Brain microvascular endothelial cell (primary cell): ENCODE measurements around the gene CALY.
A peak's percentile ranks its signal among the peaks of the same experiment; 100 is the strongest.

Experiments
- DNase-seq: peaks from one replicate; pipeline ENCODE4 v3.0.0-alpha.2; 2020
- H3K27ac ChIP-seq: fragments of 250-450 bp; sonication (Bioruptor Pico); 2 replicates; pipeline ENCODE4 v1.5.1; 2020; ENCODE audit warnings: mild to moderate bottlenecking, moderate library complexity
- H3K27me3 ChIP-seq: fragments of 250-450 bp; sonication (Bioruptor Pico); replicated peaks from 2 replicates; pipeline ENCODE4 v1.5.1; 2020; ENCODE audit warnings: mild to moderate bottlenecking
- H3K36me3 ChIP-seq: fragments of 250-450 bp; sonication (Bioruptor Pico); replicated peaks from 2 replicates; pipeline ENCODE4 v1.5.1; 2020; ENCODE audit warnings: mild to moderate bottlenecking
- H3K4me3 ChIP-seq: 2 replicates; pipeline ENCODE4 v1.5.1; 2011; ENCODE audit warnings: low read depth, mild to moderate bottlenecking, control low read depth, low read length, moderate library complexity
- in situ Hi-C: cut with HindIII; loops from 2 replicates; pipeline ENCODE4 v1.10.0; 2017; ENCODE audit warnings: low sequenced_read_pairs, low pct_ligation_motif_present
- TF ChIP-seq, protein P1 (sequence below): IDR thresholded peaks from 2 replicates; pipeline ENCODE4 v1.5.1; 2011; ENCODE audit warnings: low read depth, mild to moderate bottlenecking, moderate library complexity, low read length, control low read depth, inconsistent platforms; ENCODE audit errors: missing control alignments

CALY gene

GRCh38 chr10:133309720-133310398 is 26.8 kb downstream of the CALY start:
- in situ Hi-C loops, result no loop called here
- no peak for DNase-seq
- no peak overlapping the region for H3K27ac ChIP-seq
- no peaks in the 10 kb centered on the region for H3K27me3 ChIP-seq
- TF ChIP-seq, protein P1, sequence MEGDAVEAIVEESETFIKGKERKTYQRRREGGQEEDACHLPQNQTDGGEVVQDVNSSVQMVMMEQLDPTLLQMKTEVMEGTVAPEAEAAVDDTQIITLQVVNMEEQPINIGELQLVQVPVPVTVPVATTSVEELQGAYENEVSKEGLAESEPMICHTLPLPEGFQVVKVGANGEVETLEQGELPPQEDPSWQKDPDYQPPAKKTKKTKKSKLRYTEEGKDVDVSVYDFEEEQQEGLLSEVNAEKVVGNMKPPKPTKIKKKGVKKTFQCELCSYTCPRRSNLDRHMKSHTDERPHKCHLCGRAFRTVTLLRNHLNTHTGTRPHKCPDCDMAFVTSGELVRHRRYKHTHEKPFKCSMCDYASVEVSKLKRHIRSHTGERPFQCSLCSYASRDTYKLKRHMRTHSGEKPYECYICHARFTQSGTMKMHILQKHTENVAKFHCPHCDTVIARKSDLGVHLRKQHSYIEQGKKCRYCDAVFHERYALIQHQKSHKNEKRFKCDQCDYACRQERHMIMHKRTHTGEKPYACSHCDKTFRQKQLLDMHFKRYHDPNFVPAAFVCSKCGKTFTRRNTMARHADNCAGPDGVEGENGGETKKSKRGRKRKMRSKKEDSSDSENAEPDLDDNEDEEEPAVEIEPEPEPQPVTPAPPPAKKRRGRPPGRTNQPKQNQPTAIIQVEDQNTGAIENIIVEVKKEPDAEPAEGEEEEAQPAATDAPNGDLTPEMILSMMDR, result no peak
- no peak overlapping the region for H3K4me3 ChIP-seq
- peaks cover 5% of the 10 kb centered on the region for H3K36me3 ChIP-seq

DNA sequence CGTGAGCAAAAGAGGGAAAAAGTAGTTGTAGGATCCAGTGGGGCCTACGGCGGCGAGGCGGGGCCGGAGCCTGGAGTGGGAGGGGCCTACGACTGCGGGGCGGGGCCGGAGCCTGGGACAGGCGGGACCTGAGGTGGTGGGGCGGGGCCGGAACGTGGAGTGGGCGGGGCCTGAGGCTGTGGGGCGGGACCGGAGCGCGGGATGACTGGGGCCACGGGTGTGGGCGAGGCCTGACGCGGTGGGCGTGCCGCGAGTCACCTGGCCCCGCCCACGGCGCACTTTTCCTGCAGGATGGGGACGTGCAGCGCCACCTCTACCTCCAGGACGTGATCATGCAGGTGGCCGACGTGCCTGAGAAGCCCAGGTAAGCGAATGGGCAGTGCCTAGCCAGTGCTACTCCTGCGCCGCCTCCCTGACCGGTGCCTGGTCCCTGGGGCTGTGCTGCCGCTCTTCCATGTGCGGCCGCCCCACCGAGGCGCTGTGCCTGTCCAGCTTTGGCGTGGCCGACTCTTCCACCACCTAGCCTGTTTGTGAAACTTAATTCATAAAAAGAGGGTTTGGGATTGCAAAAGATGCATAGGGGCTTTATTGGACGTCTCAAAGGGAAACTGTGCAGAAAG is 27.5 kb downstream of the CALY start:
- TF ChIP-seq, protein P1, result no peak
- peaks cover 5% of the 10 kb centered on the region for H3K36me3 ChIP-seq
- peak overlapping the region; percentile 82 for H3K4me3 ChIP-seq
- peak overlapping the region; percentile 93 for H3K27ac ChIP-seq
- in situ Hi-C loops, result no loop called here
- DNase-seq, result peak; percentile 88
- no peaks in the 10 kb centered on the region for H3K27me3 ChIP-seq

GRCh38 chr10:133308421-133309099 is 28.1 kb downstream of the CALY start, which contains the start of the genes TUBGCP2 and ZNF511:
TUBGCP2 (minus strand) TSS chr10:133308872; CDS start chr10:133302941, 5,931 bp downstream.
ZNF511 (plus strand) TSS chr10:133308914; CDS start chr10:133308944, 30 bp downstream.
- Histone ChIP-seq H3K27ac (peak within 1 kb of the TSS; percentile 93), H3K36me3 (peaks cover 5% of the 10 kb centered on the region), H3K4me3 (peak within 1 kb of the TSS; percentile 82), H3K27me3 (no peaks in the 10 kb centered on the region)
- peak; percentile 66 for DNase-seq
- in situ Hi-C loops, result no loop called here
- TF ChIP-seq, protein P1, result peak; percentile 34

GRCh38 chr10:133307776-133308420 is 28.8 kb downstream of the CALY start:
- peak overlapping the region; percentile 82 for H3K4me3 ChIP-seq
- TF ChIP-seq, protein P1, result peak; percentile 84
- in situ Hi-C loops, result no loop called here
- H3K27me3 ChIP-seq, result no peaks in the 10 kb centered on the region
- H3K36me3 ChIP-seq, result peaks cover 5% of the 10 kb centered on the region
- peak overlapping the region; percentile 93 for H3K27ac ChIP-seq
- peak; percentile 61 for DNase-seq

DNA sequence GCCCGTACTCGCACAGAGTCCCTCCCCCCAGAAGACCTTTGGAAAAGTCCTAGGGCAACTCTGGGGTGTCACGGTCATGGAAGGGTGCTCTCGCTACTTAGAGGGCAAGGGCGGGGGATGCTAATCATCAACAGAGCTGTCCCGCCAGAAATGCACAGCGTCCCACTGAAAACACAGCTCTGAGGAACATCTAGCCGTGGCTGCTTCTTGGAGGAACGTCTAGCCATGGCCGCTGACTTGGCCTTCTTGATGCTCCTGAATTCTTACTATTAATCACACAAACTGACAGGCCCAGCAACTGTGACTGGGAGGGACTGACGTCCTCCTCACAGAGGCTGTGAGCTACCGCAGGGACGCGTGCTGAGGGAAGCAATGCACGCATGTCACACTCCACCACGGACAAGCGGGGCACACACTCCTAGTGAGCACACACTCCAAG is 29.7 kb downstream of the CALY start:
- no peak overlapping the region for H3K27ac ChIP-seq
- in situ Hi-C loops, result no loop called here
- no peak overlapping the region for H3K4me3 ChIP-seq
- no peaks in the 10 kb centered on the region for H3K27me3 ChIP-seq
- DNase-seq, result no peak
- H3K36me3 ChIP-seq, result peaks cover 5% of the 10 kb centered on the region
- TF ChIP-seq, protein P1, result no peak
